ENCODE measurements around the gene MAGEH1.

The MAGEH1 gene

GRCh38 chrX:55486736-55487135 is 34.8 kb downstream of the MAGEH1 start:
- no peak for TF ChIP-seq TOX (CRISPR knock-in tag; IDR thresholded peaks at IDR 0.05; ENCODE audit: borderline replicate concordance)
- TF ChIP-seq OSR1 (CRISPR knock-in tag; IDR thresholded peaks at IDR 0.05): no peak
- TF ChIP-seq PATZ1 (CRISPR knock-in tag; IDR thresholded peaks at IDR 0.05; ENCODE audit: borderline replicate concordance): no peak
- no peak for TF ChIP-seq ZC3H10 (CRISPR knock-in tag; IDR thresholded peaks at IDR 0.05)
- TF ChIP-seq ZNF8 (CRISPR knock-in tag; IDR thresholded peaks at IDR 0.05): no peak
- TF ChIP-seq ESRRG (CRISPR knock-in tag; IDR thresholded peaks at IDR 0.05): no peak
- no peak for ATAC-seq

- TF ChIP-seq ZC3H10 (CRISPR knock-in tag; IDR thresholded peaks at IDR 0.05) (no peak), CREB5 (CRISPR knock-in tag; IDR thresholded peaks at IDR 0.05; ENCODE audit: low read depth) (no peak), CSRNP3 (CRISPR knock-in tag; IDR thresholded peaks at IDR 0.05) (no peak), PATZ1 (CRISPR knock-in tag; IDR thresholded peaks at IDR 0.05; ENCODE audit: borderline replicate concordance) (no peak), ZFP30 (CRISPR knock-in tag; IDR thresholded peaks at IDR 0.05) (no peak), CSDC2 (CRISPR knock-in tag; IDR thresholded peaks at IDR 0.05) (no peak), ARNTL (CRISPR knock-in tag; IDR thresholded peaks at IDR 0.05; ENCODE audit: borderline replicate concordance, low read depth) (no peak), ZNF565 (CRISPR knock-in tag; conservative IDR thresholded peaks at IDR 0.05; ENCODE audit: low read depth) (no peak), ZNF8 (CRISPR knock-in tag; IDR thresholded peaks at IDR 0.05) (no peak), RARB (CRISPR knock-in tag; IDR thresholded peaks at IDR 0.05) (no peak), ZFP3 (CRISPR knock-in tag; IDR thresholded peaks at IDR 0.05) (no peak), GLIS3 (CRISPR knock-in tag; IDR thresholded peaks at IDR 0.05) (no peak), TOX (CRISPR knock-in tag; IDR thresholded peaks at IDR 0.05; ENCODE audit: borderline replicate concordance) (no peak), PPARA (CRISPR knock-in tag; IDR thresholded peaks at IDR 0.05; ENCODE audit: borderline replicate concordance) (no peak), ZNF70 (CRISPR knock-in tag; IDR thresholded peaks at IDR 0.05) (no peak), TCF4 (CRISPR knock-in tag; IDR thresholded peaks at IDR 0.05; ENCODE audit: borderline replicate concordance) (no peak), TSHZ2 (CRISPR knock-in tag; IDR thresholded peaks at IDR 0.05) (no peak), ESRRG (CRISPR knock-in tag; IDR thresholded peaks at IDR 0.05) (no peak), BACH2 (CRISPR knock-in tag; IDR thresholded peaks at IDR 0.05; ENCODE audit: borderline replicate concordance) (no peak), OSR1 (CRISPR knock-in tag; IDR thresholded peaks at IDR 0.05) (no peak)
Measured at GRCh38 chrX:55487143-55487542, 35.2 kb downstream of the MAGEH1 start.

GRCh38 chrX:55488006-55488592 is 36.2 kb downstream of the MAGEH1 start:
- no peak for ATAC-seq
- TF ChIP-seq PPARA (CRISPR knock-in tag; IDR thresholded peaks at IDR 0.05; ENCODE audit: borderline replicate concordance) (no peak), ARNTL (CRISPR knock-in tag; IDR thresholded peaks at IDR 0.05; ENCODE audit: borderline replicate concordance, low read depth) (no peak), ZFP30 (CRISPR knock-in tag; IDR thresholded peaks at IDR 0.05) (no peak), ISL1 (CRISPR knock-in tag; IDR thresholded peaks at IDR 0.05) (no peak), OSR1 (CRISPR knock-in tag; IDR thresholded peaks at IDR 0.05) (no peak), CSDC2 (CRISPR knock-in tag; IDR thresholded peaks at IDR 0.05) (no peak), ZNF8 (CRISPR knock-in tag; IDR thresholded peaks at IDR 0.05) (no peak), POU6F1 (CRISPR knock-in tag; IDR thresholded peaks at IDR 0.05; ENCODE audit: borderline replicate concordance, low read depth) (no peak)

More at GRCh38 chrX:55487143-55487542, 35.2 kb downstream of the MAGEH1 start:
- ATAC-seq: no peak
